Neural progenitor cell (in vitro differentiated cells): ENCODE data around the gene ARHGAP22. TPM values are rescaled to one million over a fixed set of nuclear protein-coding genes. Genes with fewer than 3 reads are reported as not detected.

Source experiments
- DNase-seq: peaks from one replicate; pipeline ENCODE4 v3.0.0-alpha.2; 2016; ENCODE audit warnings: low spot score
- H2AFZ ChIP-seq: fragments of 200-600 bp; sonication (generic); replicated peaks from 2 replicates; pipeline ENCODE4 v1.6.1; 2016; ENCODE audit warnings: antibody characterized with exemption
- H3F3A ChIP-seq: fragments of 200-600 bp; sonication (generic); 2 replicates; pipeline ENCODE4 v1.6.1; 2016; ENCODE audit warnings: antibody characterized with exemption, low read depth
- H3K27ac ChIP-seq: fragments of 200-600 bp; sonication (generic); 2 replicates; pipeline ENCODE4 v1.5.1; 2016; ENCODE audit warnings: mild to moderate bottlenecking
- H3K27me3 ChIP-seq: fragments of 200-600 bp; sonication (generic); 2 replicates; pipeline ENCODE4 v1.6.1; 2016; ENCODE audit warnings: mild to moderate bottlenecking, moderate library complexity
- H3K36me3 ChIP-seq: fragments of 200-600 bp; sonication (generic); 2 replicates; pipeline ENCODE4 v1.5.1; 2016
- H3K4me1 ChIP-seq: fragments of 200-600 bp; sonication (generic); 2 replicates; pipeline ENCODE4 v1.6.1; 2016; ENCODE audit warnings: mixed run types
- H3K4me2 ChIP-seq: fragments of 200-600 bp; sonication (generic); 2 replicates; pipeline ENCODE4 v1.6.1; 2016
- H3K4me3 ChIP-seq: fragments of 200-600 bp; sonication (generic); 2 replicates; pipeline ENCODE4 v1.5.1; 2016
- H3K79me2 ChIP-seq: fragments of 200-600 bp; sonication (generic); 2 replicates; pipeline ENCODE4 v1.6.1; 2016; ENCODE audit warnings: low read depth
- H3K9ac ChIP-seq: fragments of 200-600 bp; sonication (generic); 2 replicates; pipeline ENCODE4 v1.6.1; 2016
- H3K9me3 ChIP-seq: fragments of 200-600 bp; sonication (generic); 2 replicates; pipeline ENCODE4 v1.5.1; 2016; ENCODE audit warnings: low read depth
- H4K20me1 ChIP-seq: fragments of 200-600 bp; sonication (generic); 2 replicates; pipeline ENCODE4 v1.6.1; 2016; ENCODE audit warnings: low read depth
- H3K27ac Mint-ChIP-seq: 3 replicates; pipeline ENCODE4 v1.8.0; 2021; ENCODE audit warnings: mixed read lengths
- H3K27me3 Mint-ChIP-seq: 2 replicates; pipeline ENCODE4 v1.8.0; 2022; ENCODE audit warnings: low read depth, mild to moderate bottlenecking, inconsistent platforms, moderate library complexity, mixed read lengths; ENCODE audit not compliant: insufficient read depth
- H3K36me3 Mint-ChIP-seq: 3 replicates; pipeline ENCODE4 v1.8.0; 2021; ENCODE audit warnings: mixed read lengths
- H3K4me1 Mint-ChIP-seq: 3 replicates; pipeline ENCODE4 v1.8.0; 2021; ENCODE audit warnings: mixed read lengths
- H3K4me3 Mint-ChIP-seq: 3 replicates; pipeline ENCODE4 v1.8.0; 2021; ENCODE audit warnings: mild to moderate bottlenecking, moderate library complexity, mixed read lengths
- H3K9me3 Mint-ChIP-seq: 3 replicates; pipeline ENCODE4 v1.8.0; 2020; ENCODE audit warnings: mixed read lengths
- CTCF ChIP-seq: fragments of 200-600 bp; sonication (generic); IDR thresholded peaks from 2 replicates; pipeline ENCODE4 v1.5.1; 2017; ENCODE audit warnings: antibody characterized with exemption, mild to moderate bottlenecking
- EZH2 ChIP-seq: fragments of 200-600 bp; sonication (generic); IDR thresholded peaks from 2 replicates; pipeline ENCODE4 v1.6.1; 2017; ENCODE audit warnings: antibody characterized with exemption, mild to moderate bottlenecking, moderate library complexity
- EZH2phosphoT487 ChIP-seq: fragments of 200-600 bp; sonication (generic); IDR thresholded peaks from 2 replicates; pipeline ENCODE4 v1.6.1; 2017; ENCODE audit warnings: antibody characterized with exemption
- total RNA-seq: library from RNA; depleted of rRNA; stranded (reverse); fragments of >200 nt; gene quantifications from 2 replicates; pipeline ENCODE4 v1.2.3, GENCODE V29; 2015; ENCODE audit warnings: low replicate concordance

ARHGAP22 gene
- total RNA-seq, 1 donor from 2014 or later, result 1.7 TPM

- H3K27ac ChIP-seq, result no peak overlapping the region
- H3K79me2 ChIP-seq, result no peaks in the 10 kb centered on the region
- H3K27me3 Mint-ChIP-seq, result peaks cover 34% of the 10 kb centered on the region
- H3K36me3 ChIP-seq, result no peaks in the 10 kb centered on the region
- H3K4me1 Mint-ChIP-seq, result peaks cover 13% of the 10 kb centered on the region
- peak overlapping the region; percentile 98 for H3K4me2 ChIP-seq
- H2AFZ ChIP-seq, result peak overlapping the region; percentile 91
- no peaks in the 10 kb centered on the region for H4K20me1 ChIP-seq
- H3K4me1 ChIP-seq, result peaks cover 41% of the 10 kb centered on the region
- H3K4me3 ChIP-seq, result peak overlapping the region; percentile 82
- H3K27ac Mint-ChIP-seq, result no peak overlapping the region
- H3K9ac ChIP-seq, result no peak overlapping the region
- peaks cover 36% of the 10 kb centered on the region for H3F3A ChIP-seq
- H3K36me3 Mint-ChIP-seq, result no peaks in the 10 kb centered on the region
- peak; percentile 74 for DNase-seq
- peaks cover 17% of the 10 kb centered on the region for H3K27me3 ChIP-seq
- no peak for TF ChIP-seq EZH2phosphoT487
- TF ChIP-seq EZH2, result peak; percentile 39
- peak; percentile 77 for TF ChIP-seq CTCF
- no peaks in the 10 kb centered on the region for H3K9me3 ChIP-seq
- H3K9me3 Mint-ChIP-seq, result peaks cover 11% of the 10 kb centered on the region
- H3K4me3 Mint-ChIP-seq, result peak overlapping the region; percentile 77
Observed at GRCh38 chr10:48523820-48524758, 80.8 kb downstream of the ARHGAP22 start.

GRCh38 chr10:48523212-48523819 lies 81.6 kb downstream of the ARHGAP22 start:
- peaks cover 38% of the 10 kb centered on the region for H3K27me3 Mint-ChIP-seq
- H3K9me3 ChIP-seq, result no peaks in the 10 kb centered on the region
- no peak overlapping the region for H3K27ac Mint-ChIP-seq
- H2AFZ ChIP-seq, result peak overlapping the region; percentile 91
- H3K4me1 ChIP-seq, result peaks cover 41% of the 10 kb centered on the region
- peaks cover 13% of the 10 kb centered on the region for H3K4me1 Mint-ChIP-seq
- H3K79me2 ChIP-seq, result no peaks in the 10 kb centered on the region
- peaks cover 8% of the 10 kb centered on the region for H3K9me3 Mint-ChIP-seq
- peak; percentile 65 for DNase-seq
- H3F3A ChIP-seq, result peaks cover 36% of the 10 kb centered on the region
- peak overlapping the region; percentile 82 for H3K4me3 ChIP-seq
- no peak overlapping the region for H3K27ac ChIP-seq
- H3K4me2 ChIP-seq, result peak overlapping the region; percentile 98
- H3K36me3 ChIP-seq, result no peaks in the 10 kb centered on the region
- TF ChIP-seq EZH2, result peak; percentile 64
- TF ChIP-seq CTCF, result no peak
- TF ChIP-seq EZH2phosphoT487, result no peak
- H3K27me3 ChIP-seq, result peaks cover 17% of the 10 kb centered on the region
- peak overlapping the region; percentile 86 for H3K4me3 Mint-ChIP-seq
- no peaks in the 10 kb centered on the region for H4K20me1 ChIP-seq
- H3K36me3 Mint-ChIP-seq, result no peaks in the 10 kb centered on the region
- no peak overlapping the region for H3K9ac ChIP-seq

DNA sequence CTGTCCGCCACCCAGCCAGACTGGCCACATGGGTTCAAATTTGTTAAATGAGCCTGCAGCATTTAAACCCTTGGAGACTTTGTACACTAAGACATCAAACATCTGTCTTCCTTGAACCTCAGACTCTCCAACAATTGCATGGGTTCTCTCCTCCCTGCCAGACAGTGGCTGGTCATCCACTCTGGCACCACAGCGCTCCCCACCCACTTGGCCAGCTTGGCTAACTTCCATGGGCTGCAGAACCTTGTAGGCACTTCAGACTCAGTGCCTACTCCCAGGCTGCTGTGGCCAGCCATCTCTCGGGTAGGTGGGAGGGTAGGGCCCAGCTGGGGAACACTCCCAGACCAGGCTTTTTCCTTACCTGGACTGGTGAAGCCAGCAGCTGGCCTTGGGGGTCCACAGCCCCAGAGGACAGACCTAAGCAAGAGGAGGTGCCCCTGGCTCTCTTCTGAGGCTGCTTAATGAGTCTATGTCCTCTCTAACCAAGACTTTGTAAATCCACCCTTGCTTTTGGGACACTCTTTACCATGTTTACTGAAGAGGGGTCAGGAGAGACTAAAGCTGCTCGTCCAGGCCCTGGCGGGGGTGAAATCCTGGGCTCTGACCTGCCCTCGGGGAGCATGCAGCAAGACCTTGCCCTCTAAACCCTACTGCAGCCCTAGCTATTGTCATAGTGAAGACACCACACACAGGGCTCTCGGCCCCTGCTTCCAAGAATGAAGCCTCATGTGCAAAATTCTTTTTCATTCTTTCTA lies 82.7 kb downstream of the ARHGAP22 start:
- no peak overlapping the region for H3K9ac ChIP-seq
- H3K27me3 Mint-ChIP-seq, result peaks cover 35% of the 10 kb centered on the region

More for the DNA sequence above, 82.7 kb downstream of the ARHGAP22 start:
- peaks cover 31% of the 10 kb centered on the region for H3F3A ChIP-seq
- no peak overlapping the region for H3K4me3 ChIP-seq
- H3K4me3 Mint-ChIP-seq, result no peak overlapping the region
- H4K20me1 ChIP-seq, result no peaks in the 10 kb centered on the region
- H3K4me1 Mint-ChIP-seq, result peaks cover 13% of the 10 kb centered on the region
- H3K36me3 ChIP-seq, result no peaks in the 10 kb centered on the region
- peaks cover 5% of the 10 kb centered on the region for H3K9me3 Mint-ChIP-seq
- H3K27ac ChIP-seq, result no peak overlapping the region
- H3K27me3 ChIP-seq, result peaks cover 17% of the 10 kb centered on the region
- H3K79me2 ChIP-seq, result no peaks in the 10 kb centered on the region
- H3K4me1 ChIP-seq, result peaks cover 39% of the 10 kb centered on the region
- no peaks in the 10 kb centered on the region for H3K36me3 Mint-ChIP-seq
- DNase-seq, result no peak
- TF ChIP-seq EZH2 (no peak), EZH2phosphoT487 (no peak), CTCF (no peak)
- H3K27ac Mint-ChIP-seq, result no peak overlapping the region
- no peaks in the 10 kb centered on the region for H3K9me3 ChIP-seq
- peak overlapping the region; percentile 98 for H3K4me2 ChIP-seq
- no peak overlapping the region for H2AFZ ChIP-seq
